Mucosa of descending colon (tissue), 3 donors: Measurements from ENCODE around the gene IQCE. TPM values are rescaled to one million over a fixed set of nuclear protein-coding genes. Genes with fewer than 3 reads are reported as not detected.

Source experiments
- ATAC-seq: fragments of 200-7000 bp; cut with Tn5 transposase; one replicate; pipeline ENCODE4 v1.9.1; 2020; ENCODE audit warnings: mild to moderate bottlenecking, moderate library complexity
- DNase-seq, 3 donors: peaks; one replicate each; pipeline ENCODE4 v3.0.0-alpha.2; 2020
- H3K36me3 ChIP-seq: fragments of 200-600 bp; one replicate; pipeline ENCODE4 v1.8.0; 2021; ENCODE audit warnings: low read depth, mild to moderate bottlenecking
- H3K4me1 ChIP-seq: fragments of 200-600 bp; one replicate; pipeline ENCODE4 v1.8.0; 2021; ENCODE audit warnings: low read depth, mild to moderate bottlenecking
- H3K4me3 ChIP-seq: fragments of 200-600 bp; one replicate; pipeline ENCODE4 v1.8.0; 2021; ENCODE audit warnings: mild to moderate bottlenecking
- H3K9me3 ChIP-seq: fragments of 200-600 bp; one replicate; pipeline ENCODE4 v1.8.0; 2021; ENCODE audit warnings: mild to moderate bottlenecking
- CTCF ChIP-seq: fragments of 200-600 bp; IDR thresholded peaks from one replicate; pipeline ENCODE4 v1.8.0; 2022; ENCODE audit warnings: antibody characterized with exemption, mild to moderate bottlenecking
- intact Hi-C, 2 donors: fragments of 100-400 bp; cut with DNase I in 1 of 2; cut with micrococcal nuclease in 1 of 2; formaldehyde crosslinking; loops; one replicate each; pipeline versions ENCODE4 v1.11.0 to v1.11.1; 2022; cut with DNase I, micrococcal nuclease
- total RNA-seq, 3 donors: library from RNA; stranded (reverse); fragmentation: NEBNext Ultra II Directional in 2 of 3; extraction: Animal tissue kit (Norgen Biotek cat#: 25700) in 2 of 3; gene quantifications; one replicate each; pipeline versions ENCODE4 v1.2.1 to v1.2.4, GENCODE V29; 2021 to 2023
- donor health status: DM: no; HTN: no; CAD: no; lungs with moderate emphysema.
- donor health status: DM: no; HTN: no; CAD: no.
- donor health status: DM: no; HTN: yes; CAD: no.

The IQCE gene
- total RNA-seq, 3 donors from 2014 or later: 27.9 to 41.2 (median 35.9) TPM

GRCh38 chr7:2537981-2538851 is 20.6 kb upstream of the IQCE start:
- Histone ChIP-seq H3K4me3 (no peak overlapping the region), H3K4me1 (no peaks in the 10 kb centered on the region), H3K36me3 (no peaks in the 10 kb centered on the region), H3K9me3 (no peaks in the 10 kb centered on the region)
- DNase-seq (peak in 2 of 3 donors; percentile 27 to 54), ATAC-seq (no peak)
- TF ChIP-seq CTCF: no peak
- intact Hi-C loops: no loop called here

DNA sequence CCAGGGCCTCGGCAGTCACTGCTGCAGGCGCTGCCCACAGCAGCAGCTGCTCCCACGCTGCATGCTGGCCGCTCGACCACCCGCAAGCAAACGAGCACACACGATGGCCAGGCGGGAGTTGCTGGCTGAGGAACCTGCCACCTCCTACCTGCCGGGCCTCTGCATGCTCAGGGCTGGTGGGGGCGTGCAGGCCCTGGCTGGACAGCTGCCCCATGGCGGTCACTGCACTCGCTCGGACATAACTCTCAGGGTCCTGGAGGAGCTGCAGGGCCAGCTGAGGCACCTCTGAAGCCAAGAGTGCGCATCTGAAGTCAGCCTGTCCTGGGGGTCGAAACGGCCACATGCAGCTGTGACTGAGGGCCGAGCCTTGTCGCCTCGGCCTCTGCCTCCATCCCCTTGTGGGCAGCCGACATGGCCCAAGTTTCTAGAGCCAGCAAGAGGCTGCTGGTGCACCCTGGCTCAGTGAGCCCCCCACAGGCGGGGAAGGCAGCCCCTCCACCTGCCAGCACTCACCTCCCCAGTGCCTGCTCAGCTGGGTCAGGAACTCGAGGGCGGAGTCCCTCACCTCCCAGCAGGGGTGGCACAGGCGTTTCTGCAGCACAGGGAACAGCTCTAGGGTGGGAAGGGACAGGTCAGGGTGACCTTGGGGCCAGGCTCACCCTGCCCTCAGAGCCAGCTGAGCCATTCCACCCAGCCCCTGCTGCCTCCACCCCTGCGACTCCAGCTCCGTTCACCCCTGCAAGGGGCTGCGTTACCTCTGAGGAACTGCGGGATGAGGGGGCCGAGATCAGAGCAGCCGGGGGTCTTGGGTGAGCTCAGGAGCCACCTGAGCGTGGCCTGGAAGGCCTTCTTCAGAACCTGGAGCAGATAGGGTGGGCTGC is 19.5 kb upstream of the IQCE start:
- no peak for TF ChIP-seq CTCF
- ATAC-seq (no peak), DNase-seq (peak in 2 of 3 donors; percentile 24 to 45)
- Histone ChIP-seq H3K4me1 (no peaks in the 10 kb centered on the region), H3K36me3 (no peaks in the 10 kb centered on the region), H3K4me3 (no peak overlapping the region), H3K9me3 (no peaks in the 10 kb centered on the region)
- intact Hi-C loops: no loop called here

GRCh38 chr7:2540133-2540532 is 18.6 kb upstream of the IQCE start:
- ATAC-seq (no peak), DNase-seq (no peak)
- Histone ChIP-seq H3K4me1 (no peaks in the 10 kb centered on the region), H3K9me3 (no peaks in the 10 kb centered on the region), H3K4me3 (no peak overlapping the region), H3K36me3 (no peaks in the 10 kb centered on the region)
- TF ChIP-seq CTCF: no peak
- intact Hi-C loops: no loop called here

DNA sequence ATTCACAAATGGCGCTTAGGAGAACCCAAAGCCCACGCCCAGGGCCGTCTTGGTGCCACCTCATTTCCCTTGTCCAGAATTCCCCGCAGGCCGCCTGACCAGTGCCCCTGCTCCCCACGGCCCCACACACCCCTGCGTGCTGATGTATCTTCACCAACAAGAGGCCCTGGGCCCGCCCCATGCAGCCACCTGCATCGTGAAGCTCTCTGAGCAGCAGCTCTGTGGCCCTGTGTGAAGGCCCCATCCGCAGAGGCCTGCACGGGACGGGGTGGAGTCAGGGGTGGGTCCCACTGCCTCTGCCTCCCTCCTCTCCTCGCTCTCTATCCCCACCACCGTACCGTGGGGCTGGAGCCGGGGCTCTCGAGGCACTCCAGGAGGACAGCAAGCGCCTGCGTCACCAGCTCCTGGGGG is 18.1 kb upstream of the IQCE start:
- no peak for ATAC-seq
- no peak for TF ChIP-seq CTCF
- H3K9me3 ChIP-seq: no peaks in the 10 kb centered on the region
- intact Hi-C loops: no loop called here
- no peaks in the 10 kb centered on the region for H3K36me3 ChIP-seq
- no peaks in the 10 kb centered on the region for H3K4me1 ChIP-seq
- DNase-seq: peak in 2 of 3 donors; percentile 21 to 49
- no peak overlapping the region for H3K4me3 ChIP-seq

DNA sequence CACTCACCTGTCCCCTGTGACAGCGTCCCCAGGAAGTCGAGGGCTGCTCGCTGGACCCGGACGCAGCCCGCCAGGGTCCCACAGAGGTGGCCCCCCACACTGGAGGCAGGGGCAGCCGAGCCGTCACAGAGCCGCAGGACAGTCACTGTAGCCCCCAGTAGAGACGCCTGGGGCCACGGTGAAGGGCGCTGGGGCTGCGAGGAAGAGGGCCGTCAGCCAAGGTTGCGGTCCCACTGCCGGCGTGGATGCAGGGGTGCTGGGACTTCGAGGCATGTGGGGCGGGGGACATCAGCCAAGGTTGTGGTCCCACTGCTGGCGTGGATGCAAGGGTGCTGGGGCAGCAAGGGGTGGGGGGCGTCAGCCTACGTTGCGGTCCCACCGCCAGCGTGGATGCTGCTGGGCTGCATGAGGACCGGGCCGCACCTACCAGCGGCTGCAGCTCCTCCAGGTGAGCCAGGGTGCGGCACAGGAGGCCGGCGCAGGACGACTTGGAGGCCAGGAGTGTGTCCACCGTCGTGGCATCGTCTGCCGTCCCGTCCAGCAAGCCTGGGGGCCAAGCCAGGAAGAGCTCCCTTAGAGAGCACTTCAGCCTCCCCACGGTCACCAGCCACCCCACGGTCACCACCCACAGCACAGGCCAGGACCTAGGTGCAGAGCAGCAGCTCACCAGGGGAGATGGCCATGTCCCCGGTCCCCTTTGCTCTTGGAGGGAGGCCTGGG is 17.3 kb upstream of the IQCE start:
- H3K4me1 ChIP-seq: no peaks in the 10 kb centered on the region
- H3K9me3 ChIP-seq: no peaks in the 10 kb centered on the region
- H3K36me3 ChIP-seq: no peaks in the 10 kb centered on the region
- intact Hi-C loops: no loop called here
- no peak for TF ChIP-seq CTCF
- peak in 1 of 3 donors; percentile 31 for DNase-seq
- no peak for ATAC-seq
- no peak overlapping the region for H3K4me3 ChIP-seq
